Measurements from ENCODE around the gene XPO5. TPM values are rescaled to one million over a fixed set of nuclear protein-coding genes. Genes with fewer than 3 reads are reported as not detected.

The XPO5 gene
- total and polyA plus RNA-seq, 7 donors, result 3.0 to 53.7 (median 13.7) TPM

- Histone ChIP-seq H3K4me3 (no peak overlapping the region), H3K27me3 (no peaks in the 10 kb centered on the region), H3K36me3 (peaks cover 0 to 17% (median 2%) of the 10 kb centered on the region in 4 donors), H3K27ac (no peak overlapping the region), H3K4me1 (peaks cover 0 to 31% (median 24%) of the 10 kb centered on the region in 4 donors), H3K9me3 (no peaks in the 10 kb centered on the region)
- intact Hi-C loops (cut with DNase I), result no loop called here
- 93 to 94% methylated on average over 3 of the region's 3 CpGs for WGBS, 2 donors
- TF ChIP-seq POLR2A (IDR thresholded peaks at IDR 0.05) (no peak), POLR2AphosphoS5 (IDR thresholded peaks at IDR 0.05) (no peak), EP300 (IDR thresholded peaks at IDR 0.05) (no peak), CTCF (IDR thresholded peaks at IDR 0.05) (no peak)
- DNase-seq, result no peak
Observed at GRCh38 chr6:43578748-43579147, 2.9 kb upstream of the XPO5 start.

GRCh38 chr6:43575105-43575771 is 600 bp downstream of the XPO5 start:
- Histone ChIP-seq H3K4me1 (peaks cover 0 to 31% (median 24%) of the 10 kb centered on the region in 4 donors), H3K27me3 (no peaks in the 10 kb centered on the region), H3K36me3 (peaks cover 0 to 31% (median 11%) of the 10 kb centered on the region in 4 donors), H3K9me3 (no peaks in the 10 kb centered on the region), H3K4me3 (peak overlapping the region; percentile 63 to 97 (median 82)), H3K27ac (peak overlapping the region; percentile 70 to 80 (median 76))
- intact Hi-C loops (cut with DNase I), result no loop called here
- TF ChIP-seq POLR2AphosphoS5 (IDR thresholded peaks at IDR 0.05), result no peak
- no peak for TF ChIP-seq EP300 (IDR thresholded peaks at IDR 0.05)
- no peak for TF ChIP-seq POLR2A (IDR thresholded peaks at IDR 0.05)
- TF ChIP-seq CTCF (IDR thresholded peaks at IDR 0.05), result no peak
- WGBS, 2 donors, result 0% methylated on average over 38 of the region's 38 CpGs
- no peak for DNase-seq

GRCh38 chr6:43572015-43572414 is 3.8 kb downstream of the XPO5 start:
- Histone ChIP-seq H3K4me3 (no peak overlapping the region), H3K27ac (no peak overlapping the region), H3K27me3 (no peaks in the 10 kb centered on the region), H3K9me3 (no peaks in the 10 kb centered on the region), H3K4me1 (peaks cover 0 to 20% (median 15%) of the 10 kb centered on the region in 4 donors), H3K36me3 (peaks cover 0 to 61% (median 22%) of the 10 kb centered on the region in 4 donors)
- WGBS, 2 donors, result 95 to 98% methylated on average over 4 of the region's 4 CpGs
- intact Hi-C loops (cut with DNase I), result no loop called here
- DNase-seq, result no peak
- no peak for TF ChIP-seq EP300 (IDR thresholded peaks at IDR 0.05)
- no peak for TF ChIP-seq CTCF (IDR thresholded peaks at IDR 0.05)
- TF ChIP-seq POLR2AphosphoS5 (IDR thresholded peaks at IDR 0.05), result no peak
- no peak for TF ChIP-seq POLR2A (IDR thresholded peaks at IDR 0.05)

GRCh38 chr6:43570876-43571441 is 4.9 kb downstream of the XPO5 start:
- 91 to 92% methylated on average over 5 of the region's 5 CpGs for WGBS, 2 donors
- Histone ChIP-seq H3K4me3 (no peak overlapping the region), H3K36me3 (peaks cover 5 to 72% (median 28%) of the 10 kb centered on the region in 4 donors), H3K27me3 (no peaks in the 10 kb centered on the region), H3K4me1 (peaks cover 0 to 13% (median 9%) of the 10 kb centered on the region in 4 donors), H3K27ac (no peak overlapping the region), H3K9me3 (no peaks in the 10 kb centered on the region)
- TF ChIP-seq CTCF (IDR thresholded peaks at IDR 0.05) (no peak), POLR2A (IDR thresholded peaks at IDR 0.05) (no peak), EP300 (IDR thresholded peaks at IDR 0.05) (no peak), POLR2AphosphoS5 (IDR thresholded peaks at IDR 0.05) (no peak)
- no peak for DNase-seq
- intact Hi-C loops (cut with DNase I), result no loop called here

Data from sigmoid colon (tissue), 7 donors.